ENCODE data around the gene ARHGEF37.

Gene ARHGEF37

GRCh38 chr5:149581192-149581861 is at the start of gene ARHGEF37:
TSS of gene ARHGEF37 (plus strand) at chr5:149581498. CDS start at chr5:149597770, 16,272 bp downstream.
- TF ChIP-seq ZFX (IDR thresholded peaks at IDR 0.05; ENCODE audit: borderline replicate concordance): no peak
- TF ChIP-seq CTCF (IDR thresholded peaks at IDR 0.05): no peak
- H3K27ac ChIP-seq: peak within 1 kb of the TSS; percentile 100

GRCh38 chr5:149532413-149532812 is 48.9 kb upstream of the ARHGEF37 start:
- H3K27ac ChIP-seq: peak overlapping the region; percentile 24; the same call in 1 of the 2 replicates
- TF ChIP-seq CTCF (IDR thresholded peaks at IDR 0.05) (no peak), ZFX (IDR thresholded peaks at IDR 0.05; ENCODE audit: borderline replicate concordance) (no peak)

GRCh38 chr5:149535787-149536186 is 45.5 kb upstream of the ARHGEF37 start:
- peak overlapping the region; percentile 17; the same call in 1 of the 2 replicates for H3K27ac ChIP-seq

- H3K27ac ChIP-seq: peak overlapping the region; percentile 28; the same call in 1 of the 2 replicates
- TF ChIP-seq CTCF (IDR thresholded peaks at IDR 0.05) (no peak), ZFX (IDR thresholded peaks at IDR 0.05; ENCODE audit: borderline replicate concordance) (no peak)
These were observed 43.8 kb upstream of the ARHGEF37 start for GRCh38 chr5:149537374-149537975.

GRCh38 chr5:149540089-149540488 is 41.2 kb upstream of the ARHGEF37 start:
- no peak overlapping the region for H3K27ac ChIP-seq
- no peak for TF ChIP-seq CTCF (IDR thresholded peaks at IDR 0.05)
- no peak for TF ChIP-seq ZFX (IDR thresholded peaks at IDR 0.05; ENCODE audit: borderline replicate concordance)

GRCh38 chr5:149541893-149542292 is 39.4 kb upstream of the ARHGEF37 start:
- H3K27ac ChIP-seq: no peak overlapping the region
- no peak for TF ChIP-seq CTCF (IDR thresholded peaks at IDR 0.05)
- TF ChIP-seq ZFX (IDR thresholded peaks at IDR 0.05; ENCODE audit: borderline replicate concordance): no peak

- TF ChIP-seq CTCF (IDR thresholded peaks at IDR 0.05) (no peak), ZFX (IDR thresholded peaks at IDR 0.05; ENCODE audit: borderline replicate concordance) (no peak)
- H3K27ac ChIP-seq: peak overlapping the region; percentile 40
These were observed 37.8 kb upstream of the ARHGEF37 start for GRCh38 chr5:149543361-149544027.
